GM18951 (cell line): Measurements from ENCODE around the gene BDNF.

Source experiments
- POLR2A ChIP-seq: IDR thresholded peaks from 4 replicates; pipeline ENCODE4 v1.6.1; 2011; ENCODE audit warnings: mild to moderate bottlenecking; ENCODE audit not compliant: insufficient read length, insufficient read depth; ENCODE audit errors: extremely low read depth
- in situ Hi-C: fragments of 300-500 bp; cut with MboI; formaldehyde crosslinking; loops from one replicate; pipeline ENCODE4 v1.12.0; 2022; ENCODE audit warnings: low sequenced_read_pairs, mixed read lengths, inconsistent platforms; ENCODE audit not compliant: unreplicated experiment

Gene BDNF

GRCh38 chr11:27699242-27699925 lies 871 bp downstream of the BDNF start:
- in situ Hi-C loops, result loop anchor here (10.0 to 25.0 kb wide), 2 partner anchors 988 to 1635 kb away; no protein-coding TSS in a partner anchor
- no peak for TF ChIP-seq POLR2A

- TF ChIP-seq POLR2A, result no peak
- in situ Hi-C loops, result loop anchor here (10.0 to 25.0 kb wide), 2 partner anchors 988 to 1636 kb away; no protein-coding TSS in a partner anchor
Measured at GRCh38 chr11:27698872-27699241, 1.4 kb downstream of the BDNF start.

- in situ Hi-C loops, result loop anchor here (10.0 to 25.0 kb wide), 2 partner anchors 990 to 1637 kb away; no protein-coding TSS in a partner anchor
- TF ChIP-seq POLR2A, result no peak
Measured at GRCh38 chr11:27697679-27698275, 2.5 kb downstream of the BDNF start.

DNA sequence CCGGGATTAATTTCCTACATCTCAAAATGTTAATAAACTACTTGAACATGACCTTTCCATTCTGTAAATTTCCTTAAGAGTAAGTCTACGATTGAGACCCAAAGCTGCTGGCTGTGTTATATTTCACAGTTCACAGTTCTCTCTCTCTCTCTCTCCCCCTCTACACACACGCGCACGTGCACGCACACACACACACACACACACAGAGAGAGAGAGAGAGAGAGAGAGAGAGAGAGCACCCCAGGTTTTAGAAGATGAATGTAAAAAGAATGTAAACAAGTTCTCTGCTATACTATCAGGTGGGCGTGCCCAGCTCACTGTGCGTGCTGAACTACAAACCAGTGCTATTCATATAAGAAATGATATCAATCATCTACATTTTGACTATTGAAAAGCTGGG lies 3.3 kb downstream of the BDNF start:
- in situ Hi-C loops, result loop anchor here (10.0 to 25.0 kb wide), 2 partner anchors 990 to 1638 kb away; no protein-coding TSS in a partner anchor
- TF ChIP-seq POLR2A, result no peak

DNA sequence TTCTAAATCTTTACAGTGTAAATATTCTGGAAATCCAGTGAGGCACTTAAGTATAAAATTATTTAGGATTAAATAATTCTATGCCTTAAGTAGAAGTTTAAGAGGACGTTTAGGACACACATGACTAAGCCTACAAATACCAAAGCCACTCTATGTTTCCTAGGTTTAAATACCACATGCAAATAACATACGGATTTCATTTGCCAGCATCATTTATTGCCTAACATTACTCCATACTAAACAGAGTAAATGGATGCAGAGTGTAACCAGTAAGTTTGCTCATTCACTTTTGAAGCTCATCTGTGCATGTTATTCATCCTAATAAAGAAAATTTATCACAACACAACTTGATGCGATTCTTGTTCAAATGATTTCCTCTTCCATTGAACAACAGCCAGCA lies 4.1 kb downstream of the BDNF start:
- in situ Hi-C loops, result loop anchor here (10.0 to 25.0 kb wide), 2 partner anchors 991 to 1639 kb away; no protein-coding TSS in a partner anchor
- no peak for TF ChIP-seq POLR2A

GRCh38 chr11:27694992-27695391 lies 5.3 kb downstream of the BDNF start:
- in situ Hi-C loops, result loop anchor here (10.0 to 25.0 kb wide), 2 partner anchors 992 to 1640 kb away; no protein-coding TSS in a partner anchor
- no peak for TF ChIP-seq POLR2A

- TF ChIP-seq POLR2A, result no peak
- in situ Hi-C loops, result loop anchor here (10.0 to 25.0 kb wide), 2 partner anchors 994 to 1641 kb away; no protein-coding TSS in a partner anchor
Measured at GRCh38 chr11:27693398-27693797, 6.9 kb downstream of the BDNF start.

GRCh38 chr11:27692781-27693180 lies 7.5 kb downstream of the BDNF start:
- in situ Hi-C loops, result loop anchor here (10.0 to 25.0 kb wide), 2 partner anchors 995 to 1642 kb away; no protein-coding TSS in a partner anchor
- TF ChIP-seq POLR2A, result no peak

DNA sequence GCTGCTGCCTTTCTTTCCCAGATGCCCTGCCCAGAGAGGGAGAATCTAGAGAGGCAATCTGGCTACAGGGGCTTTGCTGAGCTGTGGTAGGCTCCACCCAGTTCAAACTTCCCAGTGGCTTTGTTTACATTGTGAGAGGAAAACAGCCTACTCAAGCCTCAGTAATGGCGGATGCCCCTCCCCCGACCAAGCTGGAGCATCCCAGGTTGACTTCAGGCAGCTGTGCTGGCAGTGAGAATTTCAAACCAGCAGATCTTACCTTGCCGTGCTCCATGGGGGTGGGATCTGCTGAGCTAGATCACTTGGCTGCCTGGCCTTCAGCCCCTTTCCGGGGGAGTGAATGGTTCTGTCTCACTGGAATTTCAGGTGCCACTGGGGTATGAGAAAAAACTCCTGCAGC lies 12.2 kb downstream of the BDNF start:
- in situ Hi-C loops, result loop anchor here (25.0 kb wide), 1 partner anchor 999 kb away; no protein-coding TSS in a partner anchor
- no peak for TF ChIP-seq POLR2A

DNA sequence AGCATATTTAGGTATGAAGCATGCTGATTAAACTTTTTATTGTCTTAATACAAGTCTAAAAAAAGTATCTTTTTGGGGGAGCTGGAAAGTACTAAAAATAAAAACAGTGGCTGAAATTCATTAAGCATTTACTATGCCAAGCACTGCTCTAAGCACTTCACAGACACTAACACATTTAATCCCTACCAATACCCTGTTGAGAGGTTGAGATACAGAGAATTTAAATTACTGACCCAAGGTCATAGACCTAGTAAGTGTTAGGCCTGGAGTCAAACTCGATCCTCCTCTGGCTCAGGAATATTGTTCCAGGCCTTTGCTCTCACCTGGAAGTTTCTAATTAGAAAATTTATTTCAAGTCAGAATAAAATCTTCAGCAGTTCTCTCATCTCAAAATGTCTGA lies 18.6 kb downstream of the BDNF start:
- in situ Hi-C loops, result loop anchor here (25.0 kb wide), 1 partner anchor 1006 kb away; no protein-coding TSS in a partner anchor
- TF ChIP-seq POLR2A, result no peak

- in situ Hi-C loops, result loop anchor here (25.0 kb wide), 1 partner anchor 1008 kb away; no protein-coding TSS in a partner anchor
Measured at GRCh38 chr11:27679136-27680015, 20.9 kb downstream of the BDNF start.

DNA sequence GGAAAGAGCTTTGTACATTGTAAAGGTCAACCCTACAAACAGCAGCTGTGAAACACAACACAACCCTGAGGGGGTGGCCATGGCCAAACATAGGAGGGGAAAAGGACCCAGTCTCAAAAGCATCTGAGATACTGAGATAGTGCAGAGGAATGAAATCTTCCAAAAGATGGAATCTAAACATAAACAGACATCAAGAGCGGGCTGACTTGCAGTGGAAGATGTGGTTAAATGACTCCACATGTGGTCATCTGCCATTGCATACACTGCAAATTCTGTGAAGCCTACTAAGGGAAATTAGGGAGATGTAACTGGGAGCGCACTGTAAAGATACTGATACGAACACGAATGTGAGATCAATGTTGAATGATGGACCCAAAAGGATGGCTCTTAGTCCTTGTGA lies 22.0 kb downstream of the BDNF start:
- no peak for TF ChIP-seq POLR2A

More at GRCh38 chr11:27679136-27680015, 20.9 kb downstream of the BDNF start:
- TF ChIP-seq POLR2A, result no peak

More for the DNA sequence above, 22.0 kb downstream of the BDNF start:
- in situ Hi-C loops, result loop anchor here (25.0 kb wide), 1 partner anchor 1009 kb away; no protein-coding TSS in a partner anchor
